Fibroblast of pulmonary artery (primary cell): Measurements from ENCODE around the gene ARHGDIA.
A peak's percentile ranks its signal among the peaks of the same experiment; 100 is the strongest.

Experiments
- DNase-seq: peaks from one replicate; pipeline ENCODE4 v3.0.0-alpha.2; 2010; ENCODE audit warnings: low read depth
- H3K4me3 ChIP-seq: replicated peaks from 2 replicates; pipeline ENCODE4 v1.5.1; 2011; ENCODE audit warnings: low read depth, mild to moderate bottlenecking, control low read depth, low read length, moderate library complexity
- TF ChIP-seq, protein P1 (sequence below): IDR thresholded peaks from 2 replicates; pipeline ENCODE4 v1.5.1; 2011; ENCODE audit warnings: mild to moderate bottlenecking, control low read depth, low read length, inconsistent platforms; ENCODE audit errors: missing control alignments

The ARHGDIA gene

DNA sequence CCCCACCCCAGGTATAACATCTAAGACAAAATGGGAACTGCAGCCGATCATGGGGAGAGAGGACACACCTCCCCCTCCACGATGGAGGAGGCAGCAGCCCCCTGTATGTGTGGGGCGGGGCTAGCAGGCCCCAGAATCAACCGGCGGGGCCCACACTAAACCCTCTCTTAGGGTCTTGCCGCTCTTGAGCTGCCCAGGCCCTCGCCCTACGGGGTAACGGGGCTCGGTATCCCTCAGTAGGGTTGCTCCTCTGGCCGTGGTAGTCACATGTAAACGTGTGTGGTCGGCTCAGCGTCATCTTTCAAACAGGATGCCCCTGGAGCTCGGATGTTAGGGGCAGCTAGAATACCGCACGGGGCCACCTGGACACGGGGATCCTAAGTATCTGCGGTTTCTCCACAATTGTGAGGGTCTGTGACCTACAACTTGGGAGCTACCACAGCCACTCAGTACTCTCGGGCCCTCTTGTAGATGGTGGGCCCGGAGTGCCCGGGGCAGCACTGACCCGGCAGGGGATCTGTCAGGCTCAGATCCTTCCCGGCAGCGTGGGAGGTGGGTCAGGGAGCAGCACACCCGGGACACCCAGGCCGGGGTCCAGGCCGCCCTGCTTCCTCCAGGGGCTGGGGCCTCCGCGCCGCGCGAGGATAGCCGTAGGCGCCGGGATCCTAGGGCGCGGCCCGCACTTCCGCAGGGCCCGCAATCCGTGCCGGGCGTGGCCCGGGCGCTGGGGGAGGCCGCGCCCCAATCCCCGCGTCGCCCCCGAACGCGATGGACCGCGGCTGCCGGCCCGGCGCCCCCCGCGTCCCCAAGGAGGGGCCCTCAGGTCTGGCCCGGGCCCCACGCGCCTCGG lies 781 bp downstream of the ARHGDIA start:
- peak overlapping the region; percentile 86 for H3K4me3 ChIP-seq
- TF ChIP-seq, protein P1, sequence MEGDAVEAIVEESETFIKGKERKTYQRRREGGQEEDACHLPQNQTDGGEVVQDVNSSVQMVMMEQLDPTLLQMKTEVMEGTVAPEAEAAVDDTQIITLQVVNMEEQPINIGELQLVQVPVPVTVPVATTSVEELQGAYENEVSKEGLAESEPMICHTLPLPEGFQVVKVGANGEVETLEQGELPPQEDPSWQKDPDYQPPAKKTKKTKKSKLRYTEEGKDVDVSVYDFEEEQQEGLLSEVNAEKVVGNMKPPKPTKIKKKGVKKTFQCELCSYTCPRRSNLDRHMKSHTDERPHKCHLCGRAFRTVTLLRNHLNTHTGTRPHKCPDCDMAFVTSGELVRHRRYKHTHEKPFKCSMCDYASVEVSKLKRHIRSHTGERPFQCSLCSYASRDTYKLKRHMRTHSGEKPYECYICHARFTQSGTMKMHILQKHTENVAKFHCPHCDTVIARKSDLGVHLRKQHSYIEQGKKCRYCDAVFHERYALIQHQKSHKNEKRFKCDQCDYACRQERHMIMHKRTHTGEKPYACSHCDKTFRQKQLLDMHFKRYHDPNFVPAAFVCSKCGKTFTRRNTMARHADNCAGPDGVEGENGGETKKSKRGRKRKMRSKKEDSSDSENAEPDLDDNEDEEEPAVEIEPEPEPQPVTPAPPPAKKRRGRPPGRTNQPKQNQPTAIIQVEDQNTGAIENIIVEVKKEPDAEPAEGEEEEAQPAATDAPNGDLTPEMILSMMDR = no peak
- DNase-seq = peak; percentile 51

DNA sequence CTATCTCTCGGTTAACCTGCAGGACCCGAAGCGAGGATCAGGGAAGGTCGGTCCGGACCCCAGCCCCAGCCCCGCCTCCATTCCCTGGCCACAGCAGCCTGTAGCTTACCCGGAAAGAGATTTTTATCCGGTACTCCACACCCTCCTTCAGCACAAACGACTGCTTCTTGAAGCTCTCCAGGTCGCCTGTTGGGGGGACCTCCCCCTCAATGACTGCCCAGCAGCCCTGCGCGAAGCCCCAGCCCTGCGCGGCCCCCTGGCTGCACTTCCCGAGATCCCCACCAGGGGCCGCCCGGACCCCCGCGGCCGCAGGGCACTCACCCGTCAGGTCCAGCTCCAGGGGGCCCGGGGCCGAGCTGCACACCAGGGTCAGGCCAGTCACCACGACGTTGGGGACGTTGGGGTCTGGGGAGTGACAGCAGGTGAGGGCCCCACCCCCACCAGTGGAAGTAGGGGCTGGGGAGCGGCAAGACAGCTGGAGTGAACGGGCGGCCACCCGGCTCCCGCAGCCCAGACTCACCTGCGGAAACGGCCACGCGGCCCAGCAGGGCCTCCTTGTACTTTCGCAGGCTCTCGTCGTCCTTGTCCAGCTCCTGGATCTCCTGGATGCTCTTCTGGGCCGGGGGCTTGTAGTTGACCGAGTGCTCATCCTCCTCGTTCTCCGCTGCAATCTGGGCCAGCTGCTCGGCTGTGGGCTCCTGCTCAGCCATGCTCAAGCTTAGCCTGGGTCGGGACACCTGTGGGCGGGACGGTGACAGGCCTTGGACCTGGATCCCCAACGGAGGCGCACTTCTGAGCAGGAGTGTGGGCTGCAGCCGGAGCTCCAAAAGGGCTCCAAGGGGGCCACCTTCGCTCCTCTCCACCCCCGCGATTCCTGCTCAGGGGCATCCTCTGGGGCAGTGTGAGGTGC lies 1.7 kb downstream of the ARHGDIA start:
- H3K4me3 ChIP-seq = peak overlapping the region; percentile 86
- peak; percentile 38 for DNase-seq

DNA sequence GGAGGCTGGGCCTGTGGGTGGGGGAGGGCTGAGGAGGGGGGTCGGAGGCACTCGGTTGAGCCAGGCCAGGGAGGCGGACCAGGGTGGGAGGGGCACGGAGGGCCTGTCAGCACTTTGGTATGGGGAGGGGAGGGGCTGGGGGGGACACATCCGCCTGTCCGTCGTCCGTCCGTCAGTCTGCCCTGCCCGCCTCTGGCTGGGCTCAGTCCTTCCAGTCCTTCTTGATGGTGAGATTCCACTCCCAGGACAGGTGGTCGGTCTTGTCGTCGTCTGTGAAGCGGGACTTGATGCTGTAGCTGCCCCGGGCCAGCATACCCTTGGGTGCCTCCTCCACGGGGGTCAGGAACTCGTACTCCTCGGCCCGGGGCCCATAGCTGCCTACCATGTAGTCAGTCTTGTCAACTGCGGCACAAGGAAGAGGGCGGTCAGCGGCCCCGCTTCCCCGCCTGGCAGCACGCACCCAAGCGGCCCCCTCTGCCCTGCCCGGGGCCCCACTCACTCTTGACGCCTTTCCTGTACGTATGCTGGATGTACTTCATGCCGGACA lies 2.4 kb downstream of the ARHGDIA start:
- TF ChIP-seq, protein P1 = no peak
- peak overlapping the region; percentile 86 for H3K4me3 ChIP-seq
- peak; percentile 89 for DNase-seq

More for the DNA sequence above, 1.7 kb downstream of the ARHGDIA start:
- TF ChIP-seq, protein P1 = peak; percentile 57

DNA sequence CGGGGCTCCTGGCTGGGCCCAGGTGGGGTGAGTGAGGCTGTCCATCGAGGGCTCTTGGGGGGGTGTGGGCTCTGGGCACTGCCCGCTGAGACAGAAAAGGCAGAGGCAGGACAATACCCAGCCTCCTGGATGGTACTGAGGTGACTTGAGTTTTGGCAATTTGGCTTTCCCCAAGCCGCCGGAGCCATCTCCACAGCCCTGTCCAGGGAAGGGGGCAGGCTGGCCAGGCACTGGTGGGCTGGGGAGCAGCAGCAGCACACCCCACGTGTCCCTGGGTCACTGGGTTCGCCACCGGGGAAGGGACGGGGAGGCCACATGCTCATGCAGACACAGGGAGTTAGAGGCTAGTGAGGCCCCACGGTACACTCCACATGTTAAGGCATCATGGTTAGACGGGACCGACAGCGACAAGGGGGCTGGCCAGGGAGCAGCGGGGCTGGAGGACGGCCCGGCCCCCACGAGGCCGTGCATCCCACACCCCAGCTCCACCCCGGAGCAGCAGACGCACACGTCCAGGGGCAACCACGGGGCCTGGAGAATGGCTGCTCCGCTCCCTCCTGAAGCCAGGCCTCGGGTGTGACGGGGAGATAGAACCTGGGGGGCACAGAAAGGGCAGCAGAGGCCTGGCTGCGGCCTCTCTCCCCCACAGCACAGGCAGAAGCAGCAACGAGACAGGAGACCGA lies 3.0 kb downstream of the ARHGDIA start:
- no peak for DNase-seq
- TF ChIP-seq, protein P1 = no peak
- H3K4me3 ChIP-seq = no peak overlapping the region

DNA sequence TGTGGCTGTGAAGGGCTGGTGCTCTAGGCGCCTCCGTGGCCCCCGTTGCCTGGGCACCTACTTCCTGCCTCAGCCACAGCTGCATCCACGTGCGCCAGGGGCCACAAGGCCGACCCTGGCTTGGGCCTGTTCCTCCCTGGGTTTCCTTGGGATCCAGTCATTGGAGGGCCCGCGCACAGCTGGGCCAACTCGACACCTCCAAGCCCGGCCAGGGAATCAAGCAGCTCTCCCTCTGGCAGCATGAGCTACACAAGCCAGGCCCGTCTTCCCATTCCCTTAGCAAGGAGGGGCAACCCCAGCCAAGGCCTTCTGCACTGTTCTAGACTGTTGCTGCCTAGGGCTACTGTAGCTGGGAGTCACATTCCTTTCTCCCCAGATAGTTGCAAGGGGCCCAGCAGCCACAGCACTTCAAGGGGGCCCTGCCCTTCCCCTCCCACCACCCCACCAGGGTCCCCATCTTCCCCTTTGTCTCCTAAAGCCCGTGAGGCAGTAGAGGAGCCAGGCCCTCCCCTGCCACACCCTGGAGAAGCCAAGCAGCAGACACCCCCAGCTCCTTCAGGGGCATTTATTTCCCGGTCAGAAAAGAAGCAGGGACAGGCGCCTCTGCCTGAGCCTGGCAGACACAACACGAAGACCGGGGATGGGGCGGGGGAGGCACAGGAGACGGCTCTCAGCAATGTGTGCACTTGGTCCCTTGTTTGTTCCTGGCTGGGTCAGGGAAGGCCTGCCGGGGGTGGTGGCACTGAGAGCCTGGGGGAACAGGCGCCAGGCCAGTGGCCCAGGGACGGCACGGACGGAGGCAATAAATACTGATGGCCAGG lies 3.8 kb downstream of the ARHGDIA start:
- TF ChIP-seq, protein P1 = no peak
- no peak overlapping the region for H3K4me3 ChIP-seq
- DNase-seq = peak; percentile 62
